ENCODE data around the gene SIT1.

Gene SIT1

DNA sequence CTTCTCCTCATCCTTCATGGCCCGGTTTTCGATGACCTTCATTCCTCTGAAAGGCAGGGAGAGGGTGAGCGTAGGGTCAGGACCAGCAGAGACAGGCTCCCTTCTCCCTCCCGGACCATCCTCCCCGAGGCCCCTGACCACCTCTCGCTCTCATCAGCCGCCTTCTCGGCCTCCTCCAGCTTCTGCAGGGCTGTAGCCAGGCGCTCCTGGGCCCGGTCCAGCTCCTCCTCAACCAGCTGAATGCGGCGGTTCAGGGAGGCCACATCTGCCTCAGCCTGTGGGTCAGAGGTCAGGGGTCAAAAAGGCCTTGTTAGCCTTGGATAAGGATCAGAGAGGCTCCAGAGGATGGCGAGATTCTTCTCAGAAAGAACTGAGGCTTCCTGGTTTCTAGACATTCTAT, 34.8 kb upstream of the SIT1 start:
- Mint-ChIP-seq H3K9me3 (no peaks in the 10 kb centered on the region), H3K4me3 (no peak overlapping the region), H3K36me3 (ENCODE audit: low read depth) (peaks cover 49% of the 10 kb centered on the region), H3K27me3 (ENCODE audit: low read depth, poor library complexity) (no peaks in the 10 kb centered on the region), H3K27ac (no peak overlapping the region), H3K4me1 (peaks cover 81% of the 10 kb centered on the region)
- TF ChIP-seq, protein P1, sequence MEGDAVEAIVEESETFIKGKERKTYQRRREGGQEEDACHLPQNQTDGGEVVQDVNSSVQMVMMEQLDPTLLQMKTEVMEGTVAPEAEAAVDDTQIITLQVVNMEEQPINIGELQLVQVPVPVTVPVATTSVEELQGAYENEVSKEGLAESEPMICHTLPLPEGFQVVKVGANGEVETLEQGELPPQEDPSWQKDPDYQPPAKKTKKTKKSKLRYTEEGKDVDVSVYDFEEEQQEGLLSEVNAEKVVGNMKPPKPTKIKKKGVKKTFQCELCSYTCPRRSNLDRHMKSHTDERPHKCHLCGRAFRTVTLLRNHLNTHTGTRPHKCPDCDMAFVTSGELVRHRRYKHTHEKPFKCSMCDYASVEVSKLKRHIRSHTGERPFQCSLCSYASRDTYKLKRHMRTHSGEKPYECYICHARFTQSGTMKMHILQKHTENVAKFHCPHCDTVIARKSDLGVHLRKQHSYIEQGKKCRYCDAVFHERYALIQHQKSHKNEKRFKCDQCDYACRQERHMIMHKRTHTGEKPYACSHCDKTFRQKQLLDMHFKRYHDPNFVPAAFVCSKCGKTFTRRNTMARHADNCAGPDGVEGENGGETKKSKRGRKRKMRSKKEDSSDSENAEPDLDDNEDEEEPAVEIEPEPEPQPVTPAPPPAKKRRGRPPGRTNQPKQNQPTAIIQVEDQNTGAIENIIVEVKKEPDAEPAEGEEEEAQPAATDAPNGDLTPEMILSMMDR (IDR thresholded peaks at IDR 0.05) = no peak
- DNase-seq = no peak

DNA sequence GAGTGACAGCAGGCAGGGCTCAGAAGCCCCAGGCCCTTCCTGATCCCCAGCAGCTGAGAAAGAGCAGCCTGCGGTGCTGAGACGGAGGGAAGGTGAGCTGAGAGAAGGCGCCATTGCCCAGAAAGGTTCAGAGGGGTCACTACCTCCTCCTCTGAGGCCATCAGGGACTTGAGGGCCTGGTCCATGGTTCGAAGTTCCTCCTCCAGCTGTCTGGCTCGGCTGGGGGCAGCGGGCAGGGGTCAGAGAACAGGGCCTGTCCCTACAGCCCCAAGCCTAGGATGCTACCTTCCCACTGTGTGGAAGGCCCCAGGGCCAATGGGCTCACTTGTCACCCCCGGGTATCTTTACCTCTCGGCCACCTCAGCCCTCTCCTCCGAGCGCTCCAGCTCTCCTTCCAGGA, 34.2 kb upstream of the SIT1 start:
- Mint-ChIP-seq H3K27me3 (ENCODE audit: low read depth, poor library complexity) (peaks cover 1% of the 10 kb centered on the region), H3K4me3 (no peak overlapping the region), H3K9me3 (no peaks in the 10 kb centered on the region), H3K36me3 (ENCODE audit: low read depth) (peaks cover 49% of the 10 kb centered on the region), H3K27ac (no peak overlapping the region), H3K4me1 (peaks cover 87% of the 10 kb centered on the region)
- TF ChIP-seq, protein P1 (IDR thresholded peaks at IDR 0.05) = no peak
- DNase-seq = no peak

DNA sequence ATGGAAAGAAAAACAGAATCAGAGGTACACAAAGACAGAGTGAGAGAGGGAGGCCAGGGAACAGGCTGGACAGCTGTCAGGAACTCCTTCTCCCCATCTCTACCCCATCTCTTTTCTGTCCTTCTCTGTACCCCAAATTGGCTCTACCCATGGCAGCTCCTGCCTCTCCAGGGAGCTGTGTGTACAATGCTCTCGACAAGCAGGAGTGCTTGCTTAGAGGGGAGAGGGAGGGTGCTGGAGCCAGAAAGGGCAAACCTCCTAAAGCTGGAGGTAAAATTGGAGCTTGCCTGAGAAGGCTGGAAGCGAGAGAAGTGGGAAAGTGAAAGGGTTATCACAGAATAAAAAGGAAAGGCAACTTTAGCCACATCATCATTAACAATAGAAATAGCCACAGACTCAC, 32.6 kb upstream of the SIT1 start:
- Mint-ChIP-seq H3K27me3 (ENCODE audit: low read depth, poor library complexity) (peaks cover 3% of the 10 kb centered on the region), H3K9me3 (no peaks in the 10 kb centered on the region), H3K36me3 (ENCODE audit: low read depth) (peaks cover 49% of the 10 kb centered on the region), H3K4me3 (no peak overlapping the region), H3K4me1 (peaks cover 85% of the 10 kb centered on the region), H3K27ac (peak overlapping the region; percentile 58)
- DNase-seq = no peak
- TF ChIP-seq, protein P1 (IDR thresholded peaks at IDR 0.05) = no peak

DNA sequence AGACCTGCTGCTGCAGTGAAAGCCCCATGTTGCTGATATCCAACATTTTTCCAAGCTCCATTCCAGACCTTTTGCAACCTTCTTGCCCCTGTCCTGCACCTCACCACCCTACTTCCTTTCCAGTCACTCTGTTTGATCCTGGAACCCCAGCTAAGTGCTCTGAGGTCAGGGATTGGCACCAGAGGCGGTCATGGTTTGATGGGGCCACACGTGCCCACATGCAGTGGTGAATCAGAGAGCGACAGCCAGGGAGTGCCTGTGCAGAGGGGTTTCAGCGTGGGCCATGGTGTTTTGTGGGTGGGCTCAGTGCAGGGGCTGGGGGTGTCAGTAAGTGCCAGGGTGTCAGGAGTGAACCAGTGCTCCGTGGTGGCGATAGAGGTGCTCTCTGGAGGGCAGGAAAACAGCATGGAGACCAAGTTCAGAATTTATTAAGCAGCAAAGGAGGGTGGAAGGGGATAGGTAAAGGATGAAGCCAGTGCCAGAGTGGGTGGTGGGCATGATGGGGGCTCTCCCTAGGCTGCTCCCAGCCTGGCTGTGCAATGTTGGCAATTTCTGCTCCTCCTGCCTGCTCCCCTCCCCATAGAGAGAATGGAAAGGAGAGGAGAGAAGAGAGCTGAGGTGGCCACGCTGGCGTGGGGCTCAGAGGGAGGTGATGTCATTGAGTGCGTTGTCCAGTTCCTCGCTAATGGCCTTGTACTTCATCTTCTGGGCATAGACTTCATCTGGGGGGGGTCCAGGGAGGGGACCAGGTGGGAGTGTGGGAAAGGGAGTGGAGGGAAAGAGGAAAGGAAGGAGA, 32.0 kb upstream of the SIT1 start:
- Mint-ChIP-seq H3K27me3 (ENCODE audit: low read depth, poor library complexity) (peaks cover 3% of the 10 kb centered on the region), H3K36me3 (ENCODE audit: low read depth) (peaks cover 49% of the 10 kb centered on the region), H3K4me1 (peaks cover 80% of the 10 kb centered on the region), H3K9me3 (no peaks in the 10 kb centered on the region), H3K4me3 (no peak overlapping the region), H3K27ac (peak overlapping the region; percentile 62)
- TF ChIP-seq, protein P1 (IDR thresholded peaks at IDR 0.05) = no peak
- DNase-seq = no peak

DNA sequence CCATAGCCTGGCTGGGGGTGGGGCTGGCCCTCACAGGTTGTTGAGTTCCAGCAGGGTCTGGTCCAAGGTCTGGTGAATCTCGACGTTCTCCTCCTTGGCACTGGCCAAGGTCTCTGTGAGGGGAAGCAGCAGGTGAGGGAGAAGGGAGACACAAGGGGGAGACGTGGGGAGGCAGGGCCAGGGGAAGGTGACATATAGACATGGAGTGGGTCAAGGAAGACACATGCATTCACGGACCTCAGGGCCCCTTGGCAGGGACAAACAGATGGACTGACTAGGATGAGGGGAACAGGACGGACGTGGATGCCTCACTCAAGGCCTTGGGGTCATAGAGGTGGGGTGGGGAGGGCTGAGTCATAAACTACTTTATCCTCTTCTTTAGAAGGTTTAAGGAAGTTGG, 31.3 kb upstream of the SIT1 start:
- peaks cover 80% of the 10 kb centered on the region for H3K4me1 Mint-ChIP-seq
- H3K27me3 Mint-ChIP-seq (ENCODE audit: low read depth, poor library complexity) = peaks cover 3% of the 10 kb centered on the region
- peaks cover 44% of the 10 kb centered on the region for H3K36me3 Mint-ChIP-seq (ENCODE audit: low read depth)
- no peaks in the 10 kb centered on the region for H3K9me3 Mint-ChIP-seq
- TF ChIP-seq, protein P1 (IDR thresholded peaks at IDR 0.05) = no peak
- no peak overlapping the region for H3K4me3 Mint-ChIP-seq
- H3K27ac Mint-ChIP-seq = peak overlapping the region; percentile 62
- DNase-seq = no peak

Measured in nephron progenitor cell (in vitro differentiated cells).